Activated naive CD8-positive, alpha-beta T cell treated with anti-CD3 and anti-CD28 coated beads, Interleukin-2, amount 10 ng/mL, durations not matched to agents 7 days and 5 days (primary cell): ENCODE data around the gene PLEKHN1. TPM values are rescaled to one million over a fixed set of nuclear protein-coding genes. Genes with fewer than 3 reads are reported as not detected.

Source experiments
- ATAC-seq: fragments of 150-1000 bp; cut with Tn5 transposase; one replicate; pipeline ENCODE4 v1.10.0; 2021; ENCODE audit warnings: low read depth, moderate library complexity
- POLR2A ChIA-PET: fragments of 350-600 bp; sonication (Branson Sonifier 250); formaldehyde crosslinking; loops from one replicate; lab custom pipeline; 2021; ENCODE audit warnings: antibody characterized with exemption; lab: Charles Lee
- DNase-seq: peaks from one replicate; pipeline ENCODE4 v3.0.0; 2021
- H3K27ac Mint-ChIP-seq: one replicate; pipeline ENCODE4 v1.8.0; 2022; ENCODE audit warnings: mild to moderate bottlenecking, mixed read lengths
- H3K27me3 Mint-ChIP-seq: one replicate; pipeline ENCODE4 v1.8.0; 2022; ENCODE audit warnings: mild to moderate bottlenecking, moderate library complexity, mixed read lengths
- H3K36me3 Mint-ChIP-seq: one replicate; pipeline ENCODE4 v1.8.0; 2021; ENCODE audit warnings: mild to moderate bottlenecking, mixed read lengths
- H3K4me1 Mint-ChIP-seq: one replicate; pipeline ENCODE4 v1.8.0; 2021; ENCODE audit warnings: mixed read lengths
- H3K4me3 Mint-ChIP-seq: one replicate; pipeline ENCODE4 v1.8.0; 2022; ENCODE audit warnings: mild to moderate bottlenecking, moderate library complexity, mixed read lengths
- H3K9me3 Mint-ChIP-seq: one replicate; pipeline ENCODE4 v1.8.0; 2021; ENCODE audit warnings: mixed read lengths
- total RNA-seq, 2 experiments: library from RNA; stranded (reverse); gene quantifications; one replicate each; pipeline ENCODE4 v1.2.3, GENCODE V29; 2021

Gene PLEKHN1
- total RNA-seq: 1 to 10 TPM; 3.0 to 4.8 TPM

- peaks cover 3% of the 10 kb centered on the region for H3K9me3 Mint-ChIP-seq
- H3K4me3 Mint-ChIP-seq: peak within 1 kb of the TSS; percentile 82
- H3K4me1 Mint-ChIP-seq: peaks cover 5% of the 10 kb centered on the region
- DNase-seq: peak; percentile 68
- peaks cover 4% of the 10 kb centered on the region for H3K27me3 Mint-ChIP-seq
- POLR2A ChIA-PET: interaction anchor here (1.0 to 1.8 kb wide), 8 partner anchors 25 to 74 kb away, joined by 3 to 11 read pairs (median 4); partner anchors contain the start of gene ISG15
- peak; percentile 46 for ATAC-seq
- peak within 1 kb of the TSS; percentile 87 for H3K27ac Mint-ChIP-seq
- H3K36me3 Mint-ChIP-seq: no peaks in the 10 kb centered on the region
Observed at GRCh38 chr1:966135-966703, at the start of gene PLEKHN1. PLEKHN1 (plus strand) TSS chr1:966482; CDS start chr1:966532, 50 bp downstream.

- H3K9me3 Mint-ChIP-seq: no peaks in the 10 kb centered on the region
- ATAC-seq: no peak
- POLR2A ChIA-PET: no interaction called here
- H3K4me3 Mint-ChIP-seq: no peak overlapping the region
- H3K27ac Mint-ChIP-seq: no peak overlapping the region
- peaks cover 29% of the 10 kb centered on the region for H3K27me3 Mint-ChIP-seq
- H3K4me1 Mint-ChIP-seq: peaks cover 11% of the 10 kb centered on the region
- no peaks in the 10 kb centered on the region for H3K36me3 Mint-ChIP-seq
- no peak for DNase-seq
Observed at GRCh38 chr1:917076-917459, 49.2 kb upstream of the PLEKHN1 start.

- H3K27me3 Mint-ChIP-seq: peaks cover 29% of the 10 kb centered on the region
- no peaks in the 10 kb centered on the region for H3K9me3 Mint-ChIP-seq
- no peak overlapping the region for H3K27ac Mint-ChIP-seq
- ATAC-seq: no peak
- DNase-seq: no peak
- H3K4me1 Mint-ChIP-seq: peaks cover 8% of the 10 kb centered on the region
- H3K4me3 Mint-ChIP-seq: no peak overlapping the region
- H3K36me3 Mint-ChIP-seq: no peaks in the 10 kb centered on the region
- POLR2A ChIA-PET: no interaction called here
Observed at GRCh38 chr1:917466-918091, 48.7 kb upstream of the PLEKHN1 start.

- H3K36me3 Mint-ChIP-seq: no peaks in the 10 kb centered on the region
- ATAC-seq: no peak
- H3K9me3 Mint-ChIP-seq: no peaks in the 10 kb centered on the region
- H3K27ac Mint-ChIP-seq: no peak overlapping the region
- peaks cover 36% of the 10 kb centered on the region for H3K27me3 Mint-ChIP-seq
- H3K4me3 Mint-ChIP-seq: no peak overlapping the region
- POLR2A ChIA-PET: no interaction called here
- H3K4me1 Mint-ChIP-seq: peaks cover 8% of the 10 kb centered on the region
- no peak for DNase-seq
Observed at GRCh38 chr1:918353-918752, 47.9 kb upstream of the PLEKHN1 start.

- no peak for ATAC-seq
- Mint-ChIP-seq H3K27ac (no peak overlapping the region), H3K36me3 (no peaks in the 10 kb centered on the region), H3K4me3 (no peak overlapping the region), H3K27me3 (peaks cover 37% of the 10 kb centered on the region), H3K4me1 (peaks cover 8% of the 10 kb centered on the region), H3K9me3 (no peaks in the 10 kb centered on the region)
- POLR2A ChIA-PET: no interaction called here
- no peak for DNase-seq
Observed at GRCh38 chr1:918843-919242, 47.4 kb upstream of the PLEKHN1 start.

GRCh38 chr1:919271-919872 is 46.9 kb upstream of the PLEKHN1 start:
- Mint-ChIP-seq H3K27me3 (peaks cover 37% of the 10 kb centered on the region), H3K9me3 (no peaks in the 10 kb centered on the region), H3K27ac (no peak overlapping the region), H3K4me3 (no peak overlapping the region), H3K4me1 (peaks cover 8% of the 10 kb centered on the region), H3K36me3 (no peaks in the 10 kb centered on the region)
- DNase-seq (no peak), ATAC-seq (no peak)
- POLR2A ChIA-PET: no interaction called here

GRCh38 chr1:920010-920409 is 46.3 kb upstream of the PLEKHN1 start:
- Mint-ChIP-seq H3K4me3 (no peak overlapping the region), H3K27me3 (peaks cover 35% of the 10 kb centered on the region), H3K27ac (no peak overlapping the region), H3K36me3 (no peaks in the 10 kb centered on the region), H3K9me3 (no peaks in the 10 kb centered on the region), H3K4me1 (peaks cover 8% of the 10 kb centered on the region)
- POLR2A ChIA-PET: interaction anchor here (1.4 kb wide), 1 partner anchor 15 kb away, joined by 4 read pairs; no protein-coding TSS in a partner anchor
- DNase-seq (no peak), ATAC-seq (no peak)

GRCh38 chr1:920521-920920 is 45.8 kb upstream of the PLEKHN1 start:
- peaks cover 8% of the 10 kb centered on the region for H3K4me1 Mint-ChIP-seq
- no peak overlapping the region for H3K4me3 Mint-ChIP-seq
- POLR2A ChIA-PET: interaction anchor here (1.4 kb wide), 1 partner anchor 15 kb away, joined by 4 read pairs; no protein-coding TSS in a partner anchor
- H3K9me3 Mint-ChIP-seq: no peaks in the 10 kb centered on the region
- no peak overlapping the region for H3K27ac Mint-ChIP-seq
- H3K27me3 Mint-ChIP-seq: peaks cover 33% of the 10 kb centered on the region
- H3K36me3 Mint-ChIP-seq: no peaks in the 10 kb centered on the region
- no peak for ATAC-seq
- no peak for DNase-seq

GRCh38 chr1:921011-921837 is 45.1 kb upstream of the PLEKHN1 start:
- Mint-ChIP-seq H3K4me3 (no peak overlapping the region), H3K27me3 (peaks cover 39% of the 10 kb centered on the region), H3K9me3 (no peaks in the 10 kb centered on the region), H3K27ac (no peak overlapping the region), H3K36me3 (no peaks in the 10 kb centered on the region), H3K4me1 (peaks cover 8% of the 10 kb centered on the region)
- POLR2A ChIA-PET: interaction anchor here (1.4 kb wide), 1 partner anchor 16 kb away, joined by 4 read pairs; no protein-coding TSS in a partner anchor
- ATAC-seq (peak; percentile 39), DNase-seq (no peak)

GRCh38 chr1:923131-923990 is 42.9 kb upstream of the PLEKHN1 start, which contains the start of gene SAMD11:
SAMD11 (plus strand) TSS chr1:923923; CDS start chr1:924432, 509 bp downstream.
- POLR2A ChIA-PET: no interaction called here

GRCh38 chr1:923991-924655 is 42.2 kb upstream of the PLEKHN1 start:
- no peaks in the 10 kb centered on the region for H3K9me3 Mint-ChIP-seq
- H3K4me1 Mint-ChIP-seq: peaks cover 8% of the 10 kb centered on the region
- POLR2A ChIA-PET: no interaction called here
- H3K27me3 Mint-ChIP-seq: peaks cover 56% of the 10 kb centered on the region
- DNase-seq: no peak
- H3K36me3 Mint-ChIP-seq: no peaks in the 10 kb centered on the region
- ATAC-seq: no peak
- H3K27ac Mint-ChIP-seq: no peak overlapping the region
- no peak overlapping the region for H3K4me3 Mint-ChIP-seq

More at GRCh38 chr1:923131-923990, 42.9 kb upstream of the PLEKHN1 start, which contains the start of gene SAMD11:
- H3K36me3 Mint-ChIP-seq: no peaks in the 10 kb centered on the region
- ATAC-seq: no peak
- H3K4me1 Mint-ChIP-seq: peaks cover 8% of the 10 kb centered on the region
- H3K27me3 Mint-ChIP-seq: peaks cover 56% of the 10 kb centered on the region
- peak within 1 kb of the TSS; percentile 76 for H3K4me3 Mint-ChIP-seq
- H3K9me3 Mint-ChIP-seq: no peaks in the 10 kb centered on the region
- DNase-seq: peak; percentile 75
- H3K27ac Mint-ChIP-seq: peak within 1 kb of the TSS; percentile 45
